Upper lobe of left lung (tissue), 6 donors: ENCODE results near the gene MAN2A2. TPM values are rescaled to one million over a fixed set of nuclear protein-coding genes. Genes with fewer than 3 reads are reported as not detected.
A peak's percentile ranks its signal among the peaks of the same experiment; 100 is the strongest.
"Not testable (repeated sequence)": the region's sequence is repeated elsewhere in the genome, so short reads cannot be mapped to it uniquely, and the experiment has no call there.

Experiments used
- ATAC-seq, 2 donors: fragments of 200-7000 bp; cut with Tn5 transposase; one replicate each; pipeline ENCODE4 v1.9.1; 2022; ENCODE audit warnings: mild to moderate bottlenecking in 2 of 2, moderate library complexity in 2 of 2; ENCODE audit not compliant: low FRiP score in 2 of 2
- DNase-seq, 2 donors: peaks; one replicate each; pipeline ENCODE4 v3.0.0-alpha.2; 2019 to 2020
- H3K27ac ChIP-seq, 4 donors: fragments of 200-600 bp; sonication (generic); one replicate each; pipeline ENCODE4 v1.5.1; 2016 to 2019
- H3K27me3 ChIP-seq, 4 donors: fragments of 200-600 bp; sonication (generic); one replicate each; pipeline ENCODE4 v1.5.1; 2017 to 2019
- H3K36me3 ChIP-seq, 4 donors: fragments of 200-600 bp; sonication (generic); one replicate each; pipeline ENCODE4 v1.5.1; 2016 to 2019
- H3K4me1 ChIP-seq, 4 donors: fragments of 200-600 bp; sonication (generic); one replicate each; pipeline ENCODE4 v1.5.1; 2018 to 2019
- H3K4me3 ChIP-seq, 4 donors: fragments of 200-600 bp; sonication (generic); one replicate each; pipeline ENCODE4 v1.5.1; 2017 to 2019; ENCODE audit warnings: mild to moderate bottlenecking in 2 of 4, moderate library complexity in 1 of 4
- H3K9me3 ChIP-seq, 4 donors: fragments of 200-600 bp; sonication (generic); one replicate each; pipeline ENCODE4 v1.5.1; 2018 to 2019
- CTCF ChIP-seq, 6 experiments: fragments of 450-650 bp in 4 of 6; fragments of 200-600 bp in 2 of 6; sonication (generic) in 2 of 6; IDR thresholded peaks; one replicate each; pipeline ENCODE4 v1.5.1; 2016 to 2019; ENCODE audit warnings: antibody characterized with exemption in 6 of 6
- EP300 ChIP-seq, 4 donors: sonication (generic); formaldehyde crosslinking; IDR thresholded peaks; one replicate each; pipeline ENCODE4 v1.5.1; 2017; ENCODE audit warnings: antibody characterized with exemption in 4 of 4, control low read depth in 2 of 4
- POLR2A ChIP-seq, 4 donors: fragments of 450-650 bp; IDR thresholded peaks; one replicate each; pipeline ENCODE4 v1.5.1; 2016 to 2017; ENCODE audit warnings: antibody characterized with exemption in 4 of 4, mild to moderate bottlenecking in 2 of 4
- POLR2AphosphoS5 ChIP-seq, 2 donors: sonication (generic); formaldehyde crosslinking; IDR thresholded peaks; one replicate each; pipeline ENCODE4 v1.5.1; 2017; ENCODE audit warnings: antibody characterized with exemption in 2 of 2
- whole genome bisulfite sequencing, 2 donors: methylation state at CpG; one replicate each; pipeline ENCODE4 v1.1.5; 2017 to 2018; 5-methylcytosine and 5-hydroxymethylcytosine counted together
- total RNA-seq, 6 donors: library from RNA; depleted of rRNA in 4 of 6; stranded (reverse); fragments of >200 nt in 4 of 6; gene quantifications; one replicate each; pipeline versions ENCODE4 v1.1.0 to v1.2.1, GENCODE V29; 2016 to 2021
- donor health status: DM: no; HTN: no; CAD: no; lungs with moderate emphysema.
- donor health status: DM: no; HTN: yes; CAD: no; lungs with severe emphysema.

Gene MAN2A2
- total RNA-seq, 6 donors from 2014 or later: 36.8 to 219 (median 90.1) TPM

GRCh38 chr15:90907051-90907660 is 4.1 kb downstream of the MAN2A2 start:
- Histone ChIP-seq H3K4me3 (no peak overlapping the region), H3K36me3 (peaks cover 63 to 75% (median 70%) of the 10 kb centered on the region in 4 donors), H3K4me1 (peaks cover 8 to 17% (median 11%) of the 10 kb centered on the region in 4 donors), H3K27ac (no peak overlapping the region), H3K27me3 (no peaks in the 10 kb centered on the region), H3K9me3 (no peaks in the 10 kb centered on the region)
- TF ChIP-seq POLR2AphosphoS5 (IDR thresholded peaks at IDR 0.05) (no peak), EP300 (IDR thresholded peaks at IDR 0.05) (no peak), POLR2A (IDR thresholded peaks at IDR 0.05) (no peak), CTCF (IDR thresholded peaks at IDR 0.05) (no peak)
- DNase-seq: peak in 1 of 2 donors; percentile 17
- WGBS, 2 donors: 79 to 86% methylated on average over 6 to 15 of the region's 15 CpGs
- no peak for ATAC-seq

DNA sequence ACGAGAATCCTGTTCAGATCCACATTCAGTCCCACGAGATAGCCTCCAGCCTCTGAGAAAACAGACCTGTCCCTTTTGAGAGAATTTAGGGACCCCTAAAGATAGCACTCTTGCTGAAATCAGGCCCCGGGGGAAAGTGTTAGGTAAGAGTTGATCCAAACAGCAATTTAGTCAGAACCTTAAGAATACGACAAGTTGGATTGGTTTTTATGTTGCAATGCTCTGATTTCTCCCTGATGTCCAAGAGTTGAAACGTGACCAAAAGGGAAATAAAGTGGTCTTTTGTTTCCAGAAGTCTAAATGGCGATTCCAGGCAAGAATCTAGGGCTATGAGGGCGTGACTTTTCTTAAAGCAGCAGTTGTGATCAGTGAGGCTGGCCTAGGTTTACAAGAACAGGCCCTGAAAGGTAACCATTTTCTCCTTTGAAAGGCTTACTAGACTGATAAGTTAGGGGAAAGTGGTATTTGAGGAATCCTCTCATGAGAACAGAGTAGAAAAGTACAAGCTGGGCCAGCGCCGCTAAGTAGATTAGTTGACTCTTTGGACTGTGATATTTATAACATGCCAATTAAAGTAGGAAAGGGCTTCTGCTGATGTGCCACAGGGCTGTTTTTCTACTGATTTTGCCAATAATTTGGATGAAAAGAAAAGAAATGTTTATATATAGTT is 4.9 kb downstream of the MAN2A2 start:
- Histone ChIP-seq H3K27me3 (no peaks in the 10 kb centered on the region), H3K36me3 (peaks cover 71 to 83% (median 78%) of the 10 kb centered on the region in 4 donors), H3K9me3 (no peaks in the 10 kb centered on the region), H3K4me1 (peaks cover 8 to 19% (median 11%) of the 10 kb centered on the region in 4 donors), H3K4me3 (no peak overlapping the region), H3K27ac (peak overlapping the region in 1 of 4 donors; percentile 28)
- TF ChIP-seq CTCF (IDR thresholded peaks at IDR 0.05) (no peak), POLR2AphosphoS5 (IDR thresholded peaks at IDR 0.05) (no peak)
- DNase-seq: no peak
- WGBS, 2 donors: 84 to 85% methylated on average over 9 of the region's 9 CpGs
- ATAC-seq: no peak

DNA sequence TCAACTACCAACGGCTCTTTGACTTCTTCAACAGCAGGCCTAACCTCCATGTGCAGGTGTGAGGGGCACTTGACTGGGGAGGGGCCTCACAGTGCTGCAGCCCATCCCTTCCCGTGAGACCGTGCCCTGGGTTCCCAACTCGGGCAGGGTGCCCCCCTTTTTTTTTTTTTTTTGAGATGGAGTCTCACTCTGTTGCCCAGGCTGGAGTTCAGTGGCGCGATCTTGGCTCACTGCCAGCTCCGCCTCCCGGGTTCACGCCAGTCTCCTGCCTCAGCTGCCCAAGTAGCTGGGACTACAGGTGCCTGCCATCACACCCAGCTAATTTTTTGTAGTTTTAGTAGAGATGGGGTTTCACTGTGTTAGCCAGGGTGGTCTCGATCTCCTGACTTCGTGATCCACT is 6.3 kb downstream of the MAN2A2 start:
- peaks cover 78 to 98% (median 92%) of the 10 kb centered on the region in 4 donors for H3K36me3 ChIP-seq
- 95 to 97% methylated on average over 9 to 11 of the region's 11 CpGs for whole genome bisulfite sequencing, 2 donors
- not testable (repeated sequence) for H3K4me1 ChIP-seq, H3K27me3 ChIP-seq, H3K27ac ChIP-seq, H3K9me3 ChIP-seq, ATAC-seq, H3K4me3 ChIP-seq, DNase-seq

- Histone ChIP-seq H3K9me3 (no peaks in the 10 kb centered on the region), H3K36me3 (peaks cover 77 to 100% (median 94%) of the 10 kb centered on the region in 4 donors), H3K27ac (no peak overlapping the region), H3K27me3 (no peaks in the 10 kb centered on the region), H3K4me3 (no peak overlapping the region), H3K4me1 (peaks cover 0 to 3% (median 2%) of the 10 kb centered on the region in 4 donors)
- DNase-seq: no peak
- 94 to 100% methylated on average over 8 of the region's 8 CpGs for WGBS, 2 donors
- ATAC-seq: no peak
- no peak for TF ChIP-seq CTCF (IDR thresholded peaks at IDR 0.05)
- TF ChIP-seq EP300 (IDR thresholded peaks at IDR 0.05): no peak
- TF ChIP-seq POLR2A (IDR thresholded peaks at IDR 0.05): no peak
- no peak for TF ChIP-seq POLR2AphosphoS5 (IDR thresholded peaks at IDR 0.05)
Observed at GRCh38 chr15:90909976-90910375, 6.9 kb downstream of the MAN2A2 start.

- ATAC-seq: no peak
- H3K27me3 ChIP-seq: no peaks in the 10 kb centered on the region
- no peak for DNase-seq
- peaks cover 0 to 6% (median 1%) of the 10 kb centered on the region in 4 donors for H3K4me1 ChIP-seq
- WGBS, 2 donors: 95 to 96% methylated on average over 6 to 24 of the region's 24 CpGs
- peaks cover 71 to 100% (median 94%) of the 10 kb centered on the region in 4 donors for H3K36me3 ChIP-seq
- H3K9me3 ChIP-seq: no peaks in the 10 kb centered on the region
- no peak overlapping the region for H3K27ac ChIP-seq
- TF ChIP-seq POLR2AphosphoS5 (IDR thresholded peaks at IDR 0.05) (no peak), POLR2A (IDR thresholded peaks at IDR 0.05) (no peak), EP300 (IDR thresholded peaks at IDR 0.05) (no peak), CTCF (IDR thresholded peaks at IDR 0.05) (no peak)
- no peak overlapping the region for H3K4me3 ChIP-seq
Observed at GRCh38 chr15:90910441-90911301, 7.6 kb downstream of the MAN2A2 start.
